ENCODE results near the gene RPS6KB2.
"Not testable (repeated sequence)": the region's sequence is repeated elsewhere in the genome, so short reads cannot be mapped to it uniquely, and the experiment has no call there.

Gene RPS6KB2

DNA sequence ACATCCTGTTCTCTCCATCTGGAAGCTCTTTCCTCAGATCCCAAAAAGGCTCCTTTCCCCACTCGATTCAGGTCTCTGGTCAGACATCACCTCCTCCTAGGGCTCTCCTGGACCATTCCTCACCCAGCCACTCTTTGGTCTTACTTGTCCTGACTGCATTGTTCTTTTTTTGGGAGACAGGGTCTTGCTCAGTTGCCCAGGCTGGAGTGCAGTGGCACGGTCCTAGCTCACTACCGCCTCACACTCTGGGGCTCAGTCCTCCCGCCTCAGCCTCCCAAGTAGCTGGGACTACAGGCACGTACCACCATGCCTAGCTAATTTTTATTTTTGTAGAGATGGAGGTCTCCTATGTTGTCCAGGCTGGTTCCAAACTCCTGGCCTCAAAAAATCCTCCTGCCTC is 17.2 kb downstream of the RPS6KB2 start:
- DNase-seq, result no peak

DNA sequence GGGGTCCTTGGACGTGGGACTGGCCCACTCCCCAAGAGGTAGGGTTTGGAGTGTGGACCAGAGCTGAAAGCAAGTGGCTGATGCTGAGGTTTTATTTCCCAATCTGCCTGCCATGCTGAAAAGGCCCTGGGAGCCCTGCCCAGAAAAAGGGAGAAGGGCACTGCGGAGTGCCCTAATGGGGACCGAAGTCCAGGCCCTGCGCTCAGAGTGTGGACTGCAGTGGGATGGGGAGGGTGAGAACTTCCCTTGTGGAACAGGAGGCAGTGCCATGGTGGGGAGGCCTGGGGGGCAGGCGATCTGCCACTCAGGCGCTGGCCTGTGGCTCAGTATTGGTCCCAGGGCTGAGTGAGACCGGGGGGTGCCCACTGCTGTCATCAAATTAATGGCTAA is 19.9 kb downstream of the RPS6KB2 start:
- no peak for DNase-seq

- peak; percentile 23 for DNase-seq
Observed at GRCh38 chr11:67449116-67449844, 21.0 kb downstream of the RPS6KB2 start.

DNA sequence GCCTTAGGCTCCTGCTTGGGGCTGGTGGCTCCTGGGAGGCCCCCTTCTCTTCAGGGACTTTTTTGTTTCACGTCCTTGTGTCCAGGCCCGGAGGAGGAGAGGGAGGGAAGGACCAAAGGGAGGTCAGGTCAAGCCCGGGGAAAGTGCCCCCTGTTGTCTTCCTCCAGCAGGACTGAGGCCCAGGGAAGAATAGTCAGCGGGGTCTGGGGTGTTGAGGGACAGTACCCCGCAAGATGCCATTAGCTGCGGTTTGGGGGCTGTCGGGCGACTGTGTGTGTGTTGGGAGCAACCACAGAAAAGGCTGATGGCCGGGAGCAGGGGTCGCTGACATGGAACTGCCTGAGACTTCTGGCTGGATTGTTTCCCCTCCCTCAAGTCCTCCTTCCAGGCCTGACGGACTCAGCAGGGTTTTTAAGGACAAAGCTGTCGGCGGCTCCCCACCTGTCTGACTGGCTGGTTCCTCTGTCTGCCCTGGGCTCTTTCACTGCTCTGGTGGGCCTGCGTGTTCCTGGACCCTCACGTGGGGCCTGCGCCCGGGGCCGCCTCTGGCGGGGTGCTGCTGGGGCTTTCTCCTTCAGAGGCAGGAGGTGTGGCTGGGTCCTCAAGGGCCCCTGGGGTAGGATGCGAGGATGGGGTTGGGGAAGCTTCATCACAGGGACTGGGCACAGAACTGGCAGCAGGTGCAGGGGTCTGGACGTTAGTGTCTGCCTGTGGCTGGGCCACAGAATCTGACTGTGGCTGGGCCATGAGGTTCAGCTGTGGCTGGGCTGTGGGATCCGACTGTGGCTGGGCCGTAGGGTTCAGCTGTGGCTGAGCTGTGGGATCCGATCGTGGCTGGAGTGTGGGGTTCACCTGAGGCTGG is 22.7 kb downstream of the RPS6KB2 start:
- no peak for DNase-seq

DNA sequence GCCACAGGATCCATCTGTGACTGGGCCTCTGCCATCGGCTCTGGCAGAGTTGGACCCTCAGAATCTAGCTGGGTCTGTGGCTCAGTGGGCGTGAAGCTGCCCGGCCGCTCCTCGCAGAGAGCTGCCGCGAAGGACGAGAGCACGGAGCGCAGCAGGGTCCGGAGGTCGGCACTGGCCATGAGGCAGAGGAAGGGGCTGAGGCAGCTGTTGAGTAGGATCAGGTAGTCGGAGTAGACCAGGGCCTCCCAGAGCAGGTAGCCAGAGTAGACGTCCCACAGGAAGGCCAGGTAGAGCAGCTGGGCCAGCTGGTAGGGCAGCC is 23.3 kb downstream of the RPS6KB2 start:
- DNase-seq, result no peak

GRCh38 chr11:67452141-67452952 is 24.1 kb downstream of the RPS6KB2 start, which contains the start of gene GPR152:
Gene GPR152, minus strand, starts transcription at chr11:67452729. Its CDS starts 5 bp downstream, at chr11:67452724.
- no peak for DNase-seq

GRCh38 chr11:67453816-67454732 is 25.8 kb downstream of the RPS6KB2 start:
- DNase-seq, result no peak

DNA sequence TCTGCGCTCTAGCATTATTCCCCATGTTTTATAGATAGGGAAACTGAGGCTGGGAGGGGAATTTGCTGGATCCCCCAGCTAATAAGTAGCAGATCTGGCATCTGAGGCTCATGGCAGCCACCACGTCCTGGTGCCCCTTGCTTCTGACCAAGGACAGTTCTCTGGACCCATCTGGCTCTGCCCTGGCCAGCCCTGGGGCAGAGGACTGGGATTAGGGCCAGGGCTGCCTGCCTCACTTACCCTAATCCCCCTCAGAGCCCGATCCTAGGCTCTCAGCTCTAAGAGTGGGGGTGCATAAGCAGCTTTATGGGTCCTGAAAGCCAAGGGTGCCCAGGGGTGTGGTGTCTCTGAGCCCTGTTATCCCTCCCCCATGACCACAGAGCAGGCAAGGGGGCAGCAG is 26.8 kb downstream of the RPS6KB2 start, which contains the start of gene CABP4:
CABP4 (plus strand) TSS at position 301 of the 400 bp plus-strand sequence; CDS start at position 371, 70 bp downstream.
- no peak for DNase-seq

DNA sequence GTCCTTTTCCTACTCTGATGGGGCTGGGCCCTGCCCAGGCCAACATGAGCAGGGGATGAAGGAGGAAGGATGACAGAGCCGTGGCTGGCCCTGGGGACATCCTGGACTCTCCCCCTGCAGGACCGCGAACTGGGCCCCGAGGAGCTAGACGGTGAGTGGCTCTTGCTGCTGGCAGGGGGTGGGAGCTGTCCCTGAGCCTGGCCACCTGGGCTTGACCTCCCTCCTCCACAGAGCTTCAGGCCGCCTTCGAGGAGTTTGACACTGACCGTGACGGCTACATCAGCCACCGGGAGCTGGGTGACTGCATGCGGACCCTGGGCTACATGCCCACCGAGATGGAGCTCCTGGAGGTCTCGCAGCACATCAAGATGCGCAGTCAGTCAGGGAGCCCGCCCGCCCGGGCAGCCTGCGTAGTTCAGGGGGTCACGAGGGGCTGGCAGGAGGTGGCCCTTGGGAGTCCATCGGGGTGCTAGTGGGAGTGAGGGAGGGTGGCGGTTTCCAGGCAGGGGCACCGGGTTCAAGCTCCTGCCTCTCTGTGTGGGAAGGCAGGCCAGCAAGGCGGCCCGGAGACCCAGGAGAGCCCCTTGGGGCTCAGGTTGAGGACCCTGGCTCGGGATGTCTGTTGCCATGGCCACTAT is 27.9 kb downstream of the RPS6KB2 start:
- no peak for DNase-seq

- no peak for DNase-seq
Observed at GRCh38 chr11:67457453-67457852, 29.2 kb downstream of the RPS6KB2 start.

DNA sequence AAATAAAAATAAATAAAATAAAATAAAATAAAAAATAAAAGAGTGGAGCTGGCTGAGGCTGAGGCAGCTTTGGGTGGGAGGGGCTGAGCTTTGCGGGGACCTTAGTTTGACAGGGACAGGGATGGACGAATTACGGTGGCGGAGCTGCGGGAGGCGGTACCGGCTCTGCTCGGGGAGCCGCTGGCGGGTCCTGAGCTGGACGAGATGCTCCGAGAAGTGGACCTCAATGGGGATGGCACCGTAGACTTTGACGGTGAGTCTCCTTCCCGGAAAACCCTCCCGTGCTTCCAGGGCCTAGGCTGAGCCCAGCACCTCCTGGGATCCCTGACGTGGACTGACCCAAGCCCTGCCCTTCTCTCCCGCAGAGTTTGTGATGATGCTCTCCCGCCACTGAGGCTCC is 30.0 kb downstream of the RPS6KB2 start:
- DNase-seq, result no peak

- no peak for DNase-seq
Observed at GRCh38 chr11:67463186-67463585, 34.9 kb downstream of the RPS6KB2 start.

GRCh38 chr11:67463680-67464410 is 35.6 kb downstream of the RPS6KB2 start:
- DNase-seq, result no peak

- DNase-seq, result peak; percentile 73
Observed at GRCh38 chr11:67464411-67465188, 36.3 kb downstream of the RPS6KB2 start.

GRCh38 chr11:67465189-67465510 is 36.9 kb downstream of the RPS6KB2 start:
- DNase-seq, result no peak

GRCh38 chr11:67465530-67465929 is 37.2 kb downstream of the RPS6KB2 start:
- not testable (repeated sequence) for DNase-seq

GRCh38 chr11:67466367-67466766 is 38.1 kb downstream of the RPS6KB2 start:
- DNase-seq, result peak; percentile 13

DNA sequence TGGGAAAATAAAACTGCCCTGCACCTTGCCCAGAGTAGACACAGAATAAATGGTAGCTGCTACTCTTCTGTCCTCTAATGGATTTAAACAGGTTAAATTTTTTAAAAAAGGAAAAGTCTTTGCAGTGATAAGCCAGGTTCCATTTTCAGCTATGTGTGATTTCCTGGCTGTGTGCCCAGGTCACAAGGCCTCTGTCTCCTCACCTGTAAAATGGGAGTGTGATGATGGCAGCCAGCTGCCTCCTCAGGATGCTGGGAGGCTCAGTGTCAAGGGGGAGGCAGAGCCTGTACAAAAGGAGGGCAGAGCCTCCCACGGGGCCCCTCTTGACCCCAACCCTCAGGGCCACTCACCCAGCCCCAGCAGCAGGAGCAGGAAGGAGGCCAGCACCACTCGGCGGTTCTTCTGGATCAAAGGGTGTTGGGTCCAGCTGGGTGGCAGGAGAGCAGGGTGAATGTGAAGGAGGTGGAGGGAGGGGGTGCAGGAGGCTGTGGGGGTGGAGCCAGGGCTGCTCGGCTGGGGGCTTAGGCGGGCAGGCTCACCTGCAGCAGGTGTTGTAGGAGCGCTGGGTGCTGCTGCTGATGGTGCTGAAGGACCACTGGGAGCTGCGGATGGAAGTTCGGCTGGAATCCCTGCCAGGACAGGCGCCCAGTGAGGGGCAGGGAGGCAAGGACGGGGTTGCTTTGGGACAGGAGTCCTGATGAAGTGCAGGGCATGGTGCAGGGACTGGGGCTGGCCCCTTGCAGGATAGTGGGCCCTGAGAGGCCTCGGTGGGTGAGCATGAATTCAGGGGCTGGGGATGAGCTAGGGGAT is 38.9 kb downstream of the RPS6KB2 start:
- DNase-seq, result no peak

- no peak for DNase-seq
Observed at GRCh38 chr11:67468056-67468455, 39.8 kb downstream of the RPS6KB2 start.

DNA sequence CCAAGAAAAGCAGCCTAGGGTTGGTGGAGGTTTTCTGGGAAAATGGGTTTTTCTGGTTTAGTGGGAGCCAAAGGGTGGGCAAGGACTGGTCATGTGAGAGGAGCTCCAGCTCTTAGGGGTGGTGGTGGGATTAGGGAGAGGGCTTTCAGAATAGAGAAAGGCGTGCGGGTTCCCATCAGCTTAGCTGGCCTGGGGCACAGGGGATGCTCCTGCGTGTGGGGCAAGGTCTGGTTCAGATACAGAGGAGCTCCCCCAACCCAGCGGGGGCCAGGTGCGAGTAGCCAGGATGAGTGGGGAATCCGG is 40.1 kb downstream of the RPS6KB2 start:
- no peak for DNase-seq
